IPS-20b (cell line): ENCODE data around the gene PARD3.

Source experiments
- H3K27ac ChIP-seq: one replicate; pipeline ENCODE4 v1.5.1; 2013; ENCODE audit warnings: low read length
- H3K27me3 ChIP-seq: 2 replicates; pipeline ENCODE4 v1.6.1; 2013; ENCODE audit warnings: mild to moderate bottlenecking, low read length, inconsistent platforms; ENCODE audit not compliant: insufficient read depth
- H3K36me3 ChIP-seq: 2 replicates; pipeline ENCODE4 v1.6.1; 2013; ENCODE audit warnings: low read depth, mild to moderate bottlenecking, inconsistent platforms, low read length, moderate library complexity; ENCODE audit not compliant: insufficient read depth
- H3K4me1 ChIP-seq: 2 replicates; pipeline ENCODE4 v1.6.1; 2013; ENCODE audit warnings: mild to moderate bottlenecking, control low read depth, inconsistent platforms, low read length, moderate library complexity; ENCODE audit not compliant: insufficient read depth
- H3K4me3 ChIP-seq: 2 replicates; pipeline ENCODE4 v1.5.1; 2013; ENCODE audit warnings: mild to moderate bottlenecking, low read length, inconsistent platforms
- H3K9ac ChIP-seq: 2 replicates; pipeline ENCODE4 v1.6.1; 2013; ENCODE audit warnings: low read depth, mild to moderate bottlenecking, inconsistent platforms, low read length, moderate library complexity
- H3K9me3 ChIP-seq: 2 replicates; pipeline ENCODE4 v1.6.1; 2013; ENCODE audit warnings: mild to moderate bottlenecking, low read depth, low read length, inconsistent platforms; ENCODE audit not compliant: insufficient read depth

PARD3 gene

GRCh38 chr10:34635111-34635510 is 180.0 kb downstream of the PARD3 start:
- no peaks in the 10 kb centered on the region for H3K9me3 ChIP-seq
- peaks cover 22% of the 10 kb centered on the region for H3K4me1 ChIP-seq
- H3K27me3 ChIP-seq = no peaks in the 10 kb centered on the region
- H3K36me3 ChIP-seq = no peaks in the 10 kb centered on the region
- H3K27ac ChIP-seq = no peak overlapping the region
- H3K9ac ChIP-seq = no peak overlapping the region
- no peak overlapping the region for H3K4me3 ChIP-seq

- Histone ChIP-seq H3K9me3 (no peaks in the 10 kb centered on the region), H3K4me3 (no peak overlapping the region), H3K9ac (no peak overlapping the region), H3K36me3 (no peaks in the 10 kb centered on the region), H3K27me3 (no peaks in the 10 kb centered on the region), H3K27ac (no peak overlapping the region), H3K4me1 (peaks cover 22% of the 10 kb centered on the region)
Measured at GRCh38 chr10:34633374-34633773, 181.7 kb downstream of the PARD3 start.

- peaks cover 4% of the 10 kb centered on the region for H3K4me1 ChIP-seq
- H3K27me3 ChIP-seq = no peaks in the 10 kb centered on the region
- H3K9ac ChIP-seq = no peak overlapping the region
- H3K36me3 ChIP-seq = no peaks in the 10 kb centered on the region
- H3K9me3 ChIP-seq = no peaks in the 10 kb centered on the region
- no peak overlapping the region for H3K27ac ChIP-seq
- no peak overlapping the region for H3K4me3 ChIP-seq
Measured at GRCh38 chr10:34629084-34629483, 186.0 kb downstream of the PARD3 start.

GRCh38 chr10:34628174-34628796 is 186.8 kb downstream of the PARD3 start:
- Histone ChIP-seq H3K9me3 (no peaks in the 10 kb centered on the region), H3K36me3 (no peaks in the 10 kb centered on the region), H3K4me1 (no peaks in the 10 kb centered on the region), H3K4me3 (no peak overlapping the region), H3K27me3 (no peaks in the 10 kb centered on the region), H3K9ac (no peak overlapping the region), H3K27ac (no peak overlapping the region)

GRCh38 chr10:34627741-34628140 is 187.4 kb downstream of the PARD3 start:
- Histone ChIP-seq H3K9me3 (no peaks in the 10 kb centered on the region), H3K4me1 (peaks cover 4% of the 10 kb centered on the region; the same call in 1 of the 2 replicates), H3K36me3 (no peaks in the 10 kb centered on the region), H3K27me3 (no peaks in the 10 kb centered on the region), H3K9ac (no peak overlapping the region), H3K27ac (no peak overlapping the region), H3K4me3 (no peak overlapping the region)

GRCh38 chr10:34627331-34627730 is 187.8 kb downstream of the PARD3 start:
- Histone ChIP-seq H3K4me1 (peaks cover 4% of the 10 kb centered on the region; the same call in 1 of the 2 replicates), H3K9ac (no peak overlapping the region), H3K27me3 (no peaks in the 10 kb centered on the region), H3K9me3 (no peaks in the 10 kb centered on the region), H3K4me3 (no peak overlapping the region), H3K27ac (no peak overlapping the region), H3K36me3 (no peaks in the 10 kb centered on the region)

GRCh38 chr10:34626158-34626880 is 188.8 kb downstream of the PARD3 start:
- Histone ChIP-seq H3K4me3 (no peak overlapping the region), H3K36me3 (no peaks in the 10 kb centered on the region), H3K4me1 (peaks cover 4% of the 10 kb centered on the region; the same call in 1 of the 2 replicates), H3K9me3 (no peaks in the 10 kb centered on the region), H3K27ac (no peak overlapping the region), H3K27me3 (no peaks in the 10 kb centered on the region), H3K9ac (no peak overlapping the region)

GRCh38 chr10:34624323-34625153 is 190.6 kb downstream of the PARD3 start:
- Histone ChIP-seq H3K27me3 (no peaks in the 10 kb centered on the region), H3K36me3 (no peaks in the 10 kb centered on the region), H3K4me3 (no peak overlapping the region), H3K9ac (no peak overlapping the region), H3K4me1 (peaks cover 10% of the 10 kb centered on the region; the same call in 1 of the 2 replicates), H3K27ac (no peak overlapping the region), H3K9me3 (no peaks in the 10 kb centered on the region)

GRCh38 chr10:34622945-34623344 is 192.2 kb downstream of the PARD3 start:
- no peak overlapping the region for H3K9ac ChIP-seq
- H3K36me3 ChIP-seq = no peaks in the 10 kb centered on the region
- no peak overlapping the region for H3K4me3 ChIP-seq
- H3K4me1 ChIP-seq = peaks cover 12% of the 10 kb centered on the region; the same call in 1 of the 2 replicates
- H3K9me3 ChIP-seq = no peaks in the 10 kb centered on the region
- H3K27ac ChIP-seq = no peak overlapping the region
- no peaks in the 10 kb centered on the region for H3K27me3 ChIP-seq

GRCh38 chr10:34618611-34619010 is 196.5 kb downstream of the PARD3 start:
- no peaks in the 10 kb centered on the region for H3K9me3 ChIP-seq
- no peak overlapping the region for H3K27ac ChIP-seq
- H3K27me3 ChIP-seq = no peaks in the 10 kb centered on the region
- H3K9ac ChIP-seq = no peak overlapping the region
- H3K36me3 ChIP-seq = no peaks in the 10 kb centered on the region
- no peak overlapping the region for H3K4me3 ChIP-seq
- peaks cover 19% of the 10 kb centered on the region; the same call in 1 of the 2 replicates for H3K4me1 ChIP-seq

- no peaks in the 10 kb centered on the region for H3K9me3 ChIP-seq
- no peak overlapping the region for H3K27ac ChIP-seq
- H3K4me1 ChIP-seq = peaks cover 27% of the 10 kb centered on the region
- H3K36me3 ChIP-seq = no peaks in the 10 kb centered on the region
- H3K4me3 ChIP-seq = no peak overlapping the region
- no peak overlapping the region for H3K9ac ChIP-seq
- H3K27me3 ChIP-seq = no peaks in the 10 kb centered on the region
Measured at GRCh38 chr10:34615770-34616169, 199.3 kb downstream of the PARD3 start.
